H9 (cell line): Measurements from ENCODE around the gene MCM3AP. TPM values are rescaled to one million over a fixed set of nuclear protein-coding genes. Genes with fewer than 3 reads are reported as not detected.
"Not testable (repeated sequence)": the region's sequence is repeated elsewhere in the genome, so short reads cannot be mapped to it uniquely, and the experiment has no call there.

ENCODE experiments used
- DNase-seq: peaks from one replicate; pipeline ENCODE4 v3.0.0-alpha.2; 2017
- H2AFZ ChIP-seq: one replicate; pipeline ENCODE4 v1.6.1; 2013; ENCODE audit warnings: mild to moderate bottlenecking, low read length, control low read depth, moderate library complexity
- H2AK5ac ChIP-seq: 2 replicates; pipeline ENCODE4 v1.6.1; 2013; ENCODE audit warnings: low read length, control low read depth, mixed read lengths; ENCODE audit not compliant: insufficient read length
- H2BK120ac ChIP-seq: one replicate; pipeline ENCODE4 v1.6.1; 2013; ENCODE audit warnings: low read depth, mild to moderate bottlenecking, low read length, control low read depth, inconsistent platforms; ENCODE audit not compliant: poor library complexity, severe bottlenecking
- H2BK12ac ChIP-seq: 2 replicates; pipeline ENCODE4 v1.6.1; 2013; ENCODE audit warnings: low read length, control low read depth, mixed read lengths, low read depth; ENCODE audit not compliant: insufficient read length
- H2BK15ac ChIP-seq: 2 replicates; pipeline ENCODE4 v1.6.1; 2013; ENCODE audit warnings: low read depth, low read length, control low read depth
- H2BK20ac ChIP-seq: one replicate; pipeline ENCODE4 v1.6.1; 2013; ENCODE audit warnings: low read depth, mild to moderate bottlenecking, low read length, control low read depth, inconsistent platforms; ENCODE audit not compliant: poor library complexity, severe bottlenecking
- H2BK5ac ChIP-seq: 2 replicates; pipeline ENCODE4 v1.6.1; 2013; ENCODE audit warnings: low read length, control low read depth, mixed read lengths; ENCODE audit not compliant: insufficient read length
- H3K14ac ChIP-seq: 2 replicates; pipeline ENCODE4 v1.6.1; 2013; ENCODE audit warnings: low read length, control low read depth; ENCODE audit not compliant: insufficient read depth
- H3K18ac ChIP-seq: 2 replicates; pipeline ENCODE4 v1.6.1; 2013; ENCODE audit warnings: low read depth, mild to moderate bottlenecking, mixed read lengths, low read length, control low read depth; ENCODE audit not compliant: insufficient read length
- H3K23ac ChIP-seq: 2 replicates; pipeline ENCODE4 v1.6.1; 2013; ENCODE audit warnings: low read length, control low read depth, mixed read lengths, low read depth; ENCODE audit not compliant: insufficient read length
- H3K23me2 ChIP-seq: 2 replicates; pipeline ENCODE4 v1.6.1; 2013; ENCODE audit warnings: low read depth, mild to moderate bottlenecking, mixed read lengths, low read length, control low read depth; ENCODE audit not compliant: insufficient read length, poor library complexity, severe bottlenecking
- H3K27ac ChIP-seq: 2 replicates; pipeline ENCODE4 v1.5.1; 2013; ENCODE audit warnings: low read length, control low read depth, mixed read lengths, low read depth; ENCODE audit not compliant: insufficient read length
- H3K27me3 ChIP-seq: 2 replicates; pipeline ENCODE4 v1.6.1; 2013; ENCODE audit warnings: low read length, control low read depth, inconsistent platforms; ENCODE audit not compliant: insufficient read depth
- H3K4ac ChIP-seq: 2 replicates; pipeline ENCODE4 v1.6.1; 2013; ENCODE audit warnings: low read depth, mild to moderate bottlenecking, control low read depth, inconsistent platforms, low read length, moderate library complexity
- H3K4me1 ChIP-seq: 2 replicates; pipeline ENCODE4 v1.6.1; 2013; ENCODE audit warnings: low read length, control low read depth, inconsistent platforms; ENCODE audit not compliant: insufficient read depth
- H3K4me2 ChIP-seq: 2 replicates; pipeline ENCODE4 v1.6.1; 2013; ENCODE audit warnings: low read length, control low read depth, mixed read lengths; ENCODE audit not compliant: insufficient read length, insufficient read depth
- H3K56ac ChIP-seq: 2 replicates; pipeline ENCODE4 v1.6.1; 2013; ENCODE audit warnings: low read depth, mild to moderate bottlenecking, mixed read lengths, low read length, control low read depth; ENCODE audit not compliant: insufficient read length
- H3K79me1 ChIP-seq: 2 replicates; pipeline ENCODE4 v1.6.1; 2013; ENCODE audit warnings: low read depth, mild to moderate bottlenecking, moderate library complexity, low read length, control low read depth, inconsistent platforms; ENCODE audit not compliant: insufficient read depth, poor library complexity, severe bottlenecking
- H3K79me2 ChIP-seq: 2 replicates; pipeline ENCODE4 v1.6.1; 2013; ENCODE audit warnings: low read length, control low read depth, inconsistent platforms; ENCODE audit not compliant: insufficient read depth
- H3K9ac ChIP-seq: 2 replicates; pipeline ENCODE4 v1.6.1; 2013; ENCODE audit warnings: low read length, control low read depth, mixed read lengths; ENCODE audit not compliant: insufficient read length; ENCODE audit errors: extremely low read depth
- H3K9me3 ChIP-seq: one replicate; pipeline ENCODE4 v1.6.1; 2013; ENCODE audit warnings: low read depth, low read length, inconsistent platforms; ENCODE audit not compliant: control insufficient read depth
- H3T11ph ChIP-seq: one replicate; pipeline ENCODE4 v1.6.1; 2013; ENCODE audit warnings: mild to moderate bottlenecking, low read length, control low read depth, inconsistent platforms
- H4K20me1 ChIP-seq: one replicate; pipeline ENCODE4 v1.6.1; 2013; ENCODE audit not compliant: control insufficient read depth, insufficient read length, insufficient read depth
- H4K5ac ChIP-seq: 2 replicates; pipeline ENCODE4 v1.6.1; 2013; ENCODE audit warnings: low read depth, mild to moderate bottlenecking, mixed read lengths, low read length, control low read depth; ENCODE audit not compliant: insufficient read length
- H4K8ac ChIP-seq: replicated peaks from 2 replicates; pipeline ENCODE4 v1.6.1; 2013; ENCODE audit warnings: low read length, control low read depth, mixed read lengths, low read depth; ENCODE audit not compliant: insufficient read length
- H4K91ac ChIP-seq: 2 replicates; pipeline ENCODE4 v1.6.1; 2013; ENCODE audit warnings: low read depth, mild to moderate bottlenecking, moderate library complexity, mixed read lengths, low read length, control low read depth; ENCODE audit not compliant: insufficient read length
- H3K27ac Mint-ChIP-seq, 3 experiments: 2 replicates in 2 of 3; 3 replicates in 1 of 3; pipeline ENCODE4 v1.8.0; 2020 to 2021; ENCODE audit warnings: mixed read lengths in 3 of 3, mild to moderate bottlenecking in 1 of 3, moderate library complexity in 1 of 3
- H3K27me3 Mint-ChIP-seq: 2 replicates; pipeline ENCODE4 v1.8.0; 2021; ENCODE audit warnings: low read depth, mild to moderate bottlenecking, moderate library complexity, mixed read lengths
- H3K36me3 Mint-ChIP-seq, 3 experiments: 2 replicates in 2 of 3; 3 replicates in 1 of 3; pipeline ENCODE4 v1.8.0; 2020 to 2021; ENCODE audit warnings: low read depth in 3 of 3, mixed read lengths in 3 of 3; ENCODE audit not compliant: insufficient read depth in 1 of 3
- H3K4me1 Mint-ChIP-seq, 2 experiments: 2 replicates each; pipeline ENCODE4 v1.8.0; 2020; ENCODE audit warnings: mixed read lengths in 2 of 2
- H3K4me3 Mint-ChIP-seq, 2 experiments: 2 replicates in 1 of 2; 3 replicates in 1 of 2; pipeline ENCODE4 v1.8.0; 2020 to 2021; ENCODE audit warnings: mild to moderate bottlenecking in 2 of 2, mixed read lengths in 2 of 2, moderate library complexity in 1 of 2
- H3K9me3 Mint-ChIP-seq, 2 experiments: 2 replicates in 1 of 2; 3 replicates in 1 of 2; pipeline ENCODE4 v1.8.0; 2020; ENCODE audit warnings: mild to moderate bottlenecking in 2 of 2, mixed read lengths in 2 of 2, moderate library complexity in 1 of 2
- WGBS: extraction: QIAGEN DNeasy Blood & Tissue Kit; methylation state at CpG from one replicate; pipeline ENCODE4 v1.1.7; 2013; ENCODE audit warnings: missing lambda C conversion rate, low lambda C conversion rate, mixed read lengths; ENCODE audit not compliant: insufficient read length; ENCODE audit errors: extremely low coverage; 5-methylcytosine and 5-hydroxymethylcytosine counted together
- total RNA-seq: library from RNA; stranded (reverse); gene quantifications from 2 replicates; pipeline ENCODE4 v1.2.1, GENCODE V29; 2021
- TF ChIP-seq, protein P1 (sequence below): fragments of 200-600 bp; sonication (generic); conservative IDR thresholded peaks from 3 replicates; pipeline ENCODE4 v1.8.0; 2021; ENCODE audit warnings: antibody characterized with exemption, mild to moderate bottlenecking

MCM3AP gene
- total RNA-seq, 1 experiment from 2014 or later, result 124 TPM

GRCh38 chr21:46243325-46243724 is 42.1 kb downstream of the MCM3AP start:
- H3K18ac ChIP-seq, result no peak overlapping the region
- no peak overlapping the region for H2BK5ac ChIP-seq
- no peak overlapping the region for H3K56ac ChIP-seq
- H3K4ac ChIP-seq, result no peak overlapping the region
- H3K23ac ChIP-seq, result no peak overlapping the region
- WGBS, result no CpG with 5 or more reads among the region's 8 CpGs
- H4K91ac ChIP-seq, result no peak overlapping the region
- DNase-seq, result no peak
- no peak overlapping the region for H2AFZ ChIP-seq
- peak overlapping the region; percentile 84 to 86 (median 84); a peak in 5 of 7 replicates for H3K27ac Mint-ChIP-seq
- H3K79me1 ChIP-seq, result no peaks in the 10 kb centered on the region
- no peaks in the 10 kb centered on the region for H3K9me3 Mint-ChIP-seq
- no peaks in the 10 kb centered on the region; a peak in 1 of 4 replicates for H3K4me1 Mint-ChIP-seq
- no peak overlapping the region for H2AK5ac ChIP-seq
- no peak overlapping the region for H3K14ac ChIP-seq
- TF ChIP-seq, protein P1, sequence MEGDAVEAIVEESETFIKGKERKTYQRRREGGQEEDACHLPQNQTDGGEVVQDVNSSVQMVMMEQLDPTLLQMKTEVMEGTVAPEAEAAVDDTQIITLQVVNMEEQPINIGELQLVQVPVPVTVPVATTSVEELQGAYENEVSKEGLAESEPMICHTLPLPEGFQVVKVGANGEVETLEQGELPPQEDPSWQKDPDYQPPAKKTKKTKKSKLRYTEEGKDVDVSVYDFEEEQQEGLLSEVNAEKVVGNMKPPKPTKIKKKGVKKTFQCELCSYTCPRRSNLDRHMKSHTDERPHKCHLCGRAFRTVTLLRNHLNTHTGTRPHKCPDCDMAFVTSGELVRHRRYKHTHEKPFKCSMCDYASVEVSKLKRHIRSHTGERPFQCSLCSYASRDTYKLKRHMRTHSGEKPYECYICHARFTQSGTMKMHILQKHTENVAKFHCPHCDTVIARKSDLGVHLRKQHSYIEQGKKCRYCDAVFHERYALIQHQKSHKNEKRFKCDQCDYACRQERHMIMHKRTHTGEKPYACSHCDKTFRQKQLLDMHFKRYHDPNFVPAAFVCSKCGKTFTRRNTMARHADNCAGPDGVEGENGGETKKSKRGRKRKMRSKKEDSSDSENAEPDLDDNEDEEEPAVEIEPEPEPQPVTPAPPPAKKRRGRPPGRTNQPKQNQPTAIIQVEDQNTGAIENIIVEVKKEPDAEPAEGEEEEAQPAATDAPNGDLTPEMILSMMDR, result no peak
- no peak overlapping the region for H3K4me3 Mint-ChIP-seq
- no peaks in the 10 kb centered on the region for H3K4me1 ChIP-seq
- no peaks in the 10 kb centered on the region for H3K23me2 ChIP-seq
- H4K5ac ChIP-seq, result no peak overlapping the region
- no peaks in the 10 kb centered on the region for H4K20me1 ChIP-seq
- H2BK20ac ChIP-seq, result no peak overlapping the region
- H2BK12ac ChIP-seq, result no peak overlapping the region
- peaks cover 52 to 94% (median 83%) of the 10 kb centered on the region in 3 experiments for H3K36me3 Mint-ChIP-seq
- no peak overlapping the region for H3K27ac ChIP-seq
- H3K4me2 ChIP-seq, result no peak overlapping the region
- no peak overlapping the region for H4K8ac ChIP-seq
- H3K27me3 Mint-ChIP-seq, result no peaks in the 10 kb centered on the region
- H2BK120ac ChIP-seq, result no peak overlapping the region
- H3K79me2 ChIP-seq, result no peaks in the 10 kb centered on the region
- no peaks in the 10 kb centered on the region for H3K9me3 ChIP-seq
- no peak overlapping the region for H2BK15ac ChIP-seq
- no peak overlapping the region for H3T11ph ChIP-seq
- H3K9ac ChIP-seq, result no peak overlapping the region
- H3K27me3 ChIP-seq, result no peaks in the 10 kb centered on the region

DNA sequence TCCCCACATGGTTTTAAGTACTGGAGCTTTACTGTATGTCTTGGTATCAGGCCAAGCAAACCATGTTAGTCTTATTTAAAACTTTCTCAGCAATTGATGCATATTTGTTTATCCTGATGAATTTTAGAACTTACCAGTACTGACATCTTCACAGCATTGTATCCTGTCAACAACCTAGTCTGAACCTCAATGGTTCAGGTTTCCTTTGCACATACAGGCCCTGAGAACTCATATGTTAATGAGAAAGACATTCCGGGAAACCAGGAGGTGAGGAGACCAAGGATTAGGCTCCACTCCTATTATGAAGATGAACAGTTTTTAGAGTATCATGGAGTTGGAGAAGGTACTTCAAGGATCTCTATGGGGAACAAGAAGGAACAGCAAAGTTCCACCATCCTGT is 43.8 kb downstream of the MCM3AP start:
- not testable (repeated sequence) for H3K9me3 Mint-ChIP-seq, H3K23ac ChIP-seq, DNase-seq, H3K9me3 ChIP-seq, H3K79me2 ChIP-seq, H3K56ac ChIP-seq, H2AFZ ChIP-seq, H2BK20ac ChIP-seq, H3K4ac ChIP-seq, H2BK15ac ChIP-seq, H3K9ac ChIP-seq, H2AK5ac ChIP-seq, H3K18ac ChIP-seq, H3K79me1 ChIP-seq, H3K4me2 ChIP-seq, H2BK120ac ChIP-seq, H4K5ac ChIP-seq, H3K23me2 ChIP-seq, H2BK5ac ChIP-seq, H4K8ac ChIP-seq, H3K14ac ChIP-seq, H3K27ac ChIP-seq, H3K27me3 Mint-ChIP-seq, H4K91ac ChIP-seq, H4K20me1 ChIP-seq, H3T11ph ChIP-seq, H3K4me1 Mint-ChIP-seq, H3K27me3 ChIP-seq, H3K4me3 Mint-ChIP-seq, H3K4me1 ChIP-seq, H2BK12ac ChIP-seq
- no CpG with 5 or more reads among the region's 1 CpG for WGBS
- Mint-ChIP-seq H3K36me3 (peaks cover 50 to 92% (median 75%) of the 10 kb centered on the region in 3 experiments), H3K27ac (peak overlapping the region in 1 of 3 experiments; percentile 48; a peak in 1 of 7 replicates)
